Central memory CD8-positive, alpha-beta T cell (primary cell): ENCODE data around the gene TYMP.

ENCODE experiments used
- ATAC-seq: fragments of 150-1000 bp; cut with Tn5 transposase; replicated peaks from 2 replicates; pipeline ENCODE4 v1.10.0; 2022; ENCODE audit warnings: mild to moderate bottlenecking, moderate FRiP score, moderate number of reproducible peaks; ENCODE audit not compliant: poor library complexity, severe bottlenecking; ENCODE audit errors: extremely low read depth
- DNase-seq, 2 donors: peaks; one replicate each; pipeline ENCODE4 v3.0.0; 2021; ENCODE audit warnings: low spot score in 2 of 2
- H3K27ac Mint-ChIP-seq: one replicate; pipeline ENCODE4 v1.8.0; 2022; ENCODE audit warnings: low read depth, mild to moderate bottlenecking, moderate library complexity, mixed read lengths
- H3K27me3 Mint-ChIP-seq: one replicate; pipeline ENCODE4 v1.8.0; 2022; ENCODE audit warnings: mixed read lengths
- H3K36me3 Mint-ChIP-seq: one replicate; pipeline ENCODE4 v1.8.0; 2022; ENCODE audit warnings: mild to moderate bottlenecking, moderate library complexity, mixed read lengths; ENCODE audit not compliant: insufficient read depth
- H3K4me1 Mint-ChIP-seq: one replicate; pipeline ENCODE4 v1.8.0; 2022; ENCODE audit warnings: mixed read lengths
- H3K4me3 Mint-ChIP-seq: one replicate; pipeline ENCODE4 v1.8.0; 2022; ENCODE audit warnings: mild to moderate bottlenecking, moderate library complexity, mixed read lengths
- H3K9me3 Mint-ChIP-seq: one replicate; pipeline ENCODE4 v1.8.0; 2022; ENCODE audit warnings: mixed read lengths

The TYMP gene

GRCh38 chr22:50553310-50553709 is 23.5 kb upstream of the TYMP start:
- H3K4me3 Mint-ChIP-seq: no peak overlapping the region
- ATAC-seq: no peak
- no peaks in the 10 kb centered on the region for H3K9me3 Mint-ChIP-seq
- H3K27ac Mint-ChIP-seq: no peak overlapping the region
- H3K4me1 Mint-ChIP-seq: peaks cover 18% of the 10 kb centered on the region
- peaks cover 4% of the 10 kb centered on the region for H3K36me3 Mint-ChIP-seq
- H3K27me3 Mint-ChIP-seq: no peaks in the 10 kb centered on the region
- DNase-seq: no peak

GRCh38 chr22:50551160-50551752 is 21.4 kb upstream of the TYMP start:
- H3K27ac Mint-ChIP-seq: no peak overlapping the region
- H3K27me3 Mint-ChIP-seq: no peaks in the 10 kb centered on the region
- H3K36me3 Mint-ChIP-seq: peaks cover 4% of the 10 kb centered on the region
- DNase-seq: no peak
- no peaks in the 10 kb centered on the region for H3K9me3 Mint-ChIP-seq
- H3K4me3 Mint-ChIP-seq: peak overlapping the region; percentile 46
- ATAC-seq: no peak
- H3K4me1 Mint-ChIP-seq: peaks cover 18% of the 10 kb centered on the region

GRCh38 chr22:50550395-50550794 is 20.6 kb upstream of the TYMP start:
- Mint-ChIP-seq H3K27me3 (no peaks in the 10 kb centered on the region), H3K4me3 (peak overlapping the region; percentile 76), H3K36me3 (peaks cover 1% of the 10 kb centered on the region), H3K9me3 (no peaks in the 10 kb centered on the region), H3K27ac (peak overlapping the region; percentile 91), H3K4me1 (peaks cover 24% of the 10 kb centered on the region)
- no peak for DNase-seq
- ATAC-seq: no peak

- H3K4me3 Mint-ChIP-seq: peak overlapping the region; percentile 76
- DNase-seq (no peak), ATAC-seq (peak; percentile 1)
- peaks cover 35% of the 10 kb centered on the region for H3K4me1 Mint-ChIP-seq
- H3K27me3 Mint-ChIP-seq: no peaks in the 10 kb centered on the region
- no peaks in the 10 kb centered on the region for H3K9me3 Mint-ChIP-seq
- peak overlapping the region; percentile 51 for H3K27ac Mint-ChIP-seq
- H3K36me3 Mint-ChIP-seq: peaks cover 1% of the 10 kb centered on the region
Measured at GRCh38 chr22:50548921-50549790, 19.3 kb upstream of the TYMP start.

GRCh38 chr22:50548040-50548920 is 18.5 kb upstream of the TYMP start:
- DNase-seq (no peak), ATAC-seq (peak; percentile 37)
- Mint-ChIP-seq H3K4me1 (peaks cover 35% of the 10 kb centered on the region), H3K27me3 (no peaks in the 10 kb centered on the region), H3K36me3 (peaks cover 3% of the 10 kb centered on the region), H3K9me3 (no peaks in the 10 kb centered on the region), H3K4me3 (peak overlapping the region; percentile 57), H3K27ac (peak overlapping the region; percentile 87)

GRCh38 chr22:50547263-50547985 is 17.6 kb upstream of the TYMP start:
- H3K4me1 Mint-ChIP-seq: peaks cover 37% of the 10 kb centered on the region
- no peaks in the 10 kb centered on the region for H3K9me3 Mint-ChIP-seq
- ATAC-seq: no peak
- H3K27me3 Mint-ChIP-seq: no peaks in the 10 kb centered on the region
- no peak for DNase-seq
- peaks cover 6% of the 10 kb centered on the region for H3K36me3 Mint-ChIP-seq
- peak overlapping the region; percentile 57 for H3K4me3 Mint-ChIP-seq
- H3K27ac Mint-ChIP-seq: peak overlapping the region; percentile 87

GRCh38 chr22:50546326-50547262 is 16.8 kb upstream of the TYMP start:
- Mint-ChIP-seq H3K4me3 (peak overlapping the region; percentile 65), H3K27me3 (no peaks in the 10 kb centered on the region), H3K9me3 (no peaks in the 10 kb centered on the region), H3K36me3 (peaks cover 8% of the 10 kb centered on the region), H3K27ac (peak overlapping the region; percentile 91), H3K4me1 (peaks cover 40% of the 10 kb centered on the region)
- ATAC-seq (no peak), DNase-seq (no peak)

- Mint-ChIP-seq H3K27me3 (no peaks in the 10 kb centered on the region), H3K36me3 (peaks cover 8% of the 10 kb centered on the region), H3K9me3 (no peaks in the 10 kb centered on the region), H3K27ac (peak within 1 kb of the TSS; percentile 91), H3K4me3 (peak within 1 kb of the TSS; percentile 65), H3K4me1 (peaks cover 37% of the 10 kb centered on the region)
- DNase-seq (no peak), ATAC-seq (no peak)
Measured at GRCh38 chr22:50545522-50546325, 15.9 kb upstream of the TYMP start, which contains the start of gene KLHDC7B. KLHDC7B (plus strand) TSS chr22:50545899; CDS start chr22:50546244, 345 bp downstream.

GRCh38 chr22:50544746-50545253 is 15.0 kb upstream of the TYMP start:
- no peaks in the 10 kb centered on the region for H3K27me3 Mint-ChIP-seq
- H3K4me1 Mint-ChIP-seq: peaks cover 34% of the 10 kb centered on the region
- no peaks in the 10 kb centered on the region for H3K9me3 Mint-ChIP-seq
- DNase-seq (no peak), ATAC-seq (peak; percentile 38)
- H3K4me3 Mint-ChIP-seq: peak overlapping the region; percentile 65
- H3K27ac Mint-ChIP-seq: peak overlapping the region; percentile 91
- H3K36me3 Mint-ChIP-seq: peaks cover 8% of the 10 kb centered on the region

GRCh38 chr22:50544078-50544745 is 14.4 kb upstream of the TYMP start:
- H3K36me3 Mint-ChIP-seq: peaks cover 14% of the 10 kb centered on the region
- H3K27me3 Mint-ChIP-seq: no peaks in the 10 kb centered on the region
- ATAC-seq (peak; percentile 46), DNase-seq (peak; percentile 72 to 78)
- peaks cover 38% of the 10 kb centered on the region for H3K4me1 Mint-ChIP-seq
- H3K27ac Mint-ChIP-seq: peak overlapping the region; percentile 91
- peak overlapping the region; percentile 65 for H3K4me3 Mint-ChIP-seq
- H3K9me3 Mint-ChIP-seq: no peaks in the 10 kb centered on the region
